ENCODE results near the gene XRCC4.

XRCC4 gene

GRCh38 chr5:83277154-83277553 is 199.8 kb downstream of the XRCC4 start:
- DNase-seq (ENCODE audit: low read depth), result no peak

GRCh38 chr5:83277953-83278352 is 200.6 kb downstream of the XRCC4 start:
- no peak for DNase-seq (ENCODE audit: low read depth)

GRCh38 chr5:83281176-83281575 is 203.8 kb downstream of the XRCC4 start:
- DNase-seq (ENCODE audit: low read depth), result no peak

- DNase-seq (ENCODE audit: low read depth), result peak; percentile 6
These were observed 204.3 kb downstream of the XRCC4 start for GRCh38 chr5:83281658-83282057.

GRCh38 chr5:83283761-83284160 is 206.4 kb downstream of the XRCC4 start:
- DNase-seq (ENCODE audit: low read depth), result no peak

- no peak for DNase-seq (ENCODE audit: low read depth)
These were observed 208.5 kb downstream of the XRCC4 start for GRCh38 chr5:83285661-83286398.

- no peak for DNase-seq (ENCODE audit: low read depth)
These were observed 216.9 kb downstream of the XRCC4 start for GRCh38 chr5:83294246-83294645.

GRCh38 chr5:83299353-83299752 is 222.0 kb downstream of the XRCC4 start:
- DNase-seq (ENCODE audit: low read depth), result no peak

- DNase-seq (ENCODE audit: low read depth), result peak; percentile 95
These were observed 229.4 kb downstream of the XRCC4 start for GRCh38 chr5:83306572-83307241.

- peak; percentile 55 for DNase-seq (ENCODE audit: low read depth)
These were observed 235.3 kb downstream of the XRCC4 start for GRCh38 chr5:83312663-83313062.

GRCh38 chr5:83313436-83313835 is 236.1 kb downstream of the XRCC4 start:
- DNase-seq (ENCODE audit: low read depth), result peak; percentile 77

GRCh38 chr5:83321483-83322055 is 244.2 kb downstream of the XRCC4 start:
- DNase-seq (ENCODE audit: low read depth), result peak; percentile 15

- DNase-seq (ENCODE audit: low read depth), result no peak
These were observed 245.1 kb downstream of the XRCC4 start for GRCh38 chr5:83322273-83322924.

- no peak for DNase-seq (ENCODE audit: low read depth)
These were observed 246.3 kb downstream of the XRCC4 start for GRCh38 chr5:83323557-83324180.

GRCh38 chr5:83331842-83332241 is 254.5 kb downstream of the XRCC4 start:
- no peak for DNase-seq (ENCODE audit: low read depth)

GRCh38 chr5:83337453-83338035 is 260.2 kb downstream of the XRCC4 start:
- DNase-seq (ENCODE audit: low read depth), result peak; percentile 83

GRCh38 chr5:83340511-83340918 is 263.2 kb downstream of the XRCC4 start:
- peak; percentile 23 for DNase-seq (ENCODE audit: low read depth)

- DNase-seq (ENCODE audit: low read depth), result no peak
These were observed 264.5 kb downstream of the XRCC4 start for GRCh38 chr5:83341815-83342334.

GRCh38 chr5:83342465-83342864 is 265.1 kb downstream of the XRCC4 start:
- DNase-seq (ENCODE audit: low read depth), result no peak

GRCh38 chr5:83343299-83343698 is 266.0 kb downstream of the XRCC4 start:
- DNase-seq (ENCODE audit: low read depth), result no peak

GRCh38 chr5:83345423-83345822 is 268.1 kb downstream of the XRCC4 start:
- no peak for DNase-seq (ENCODE audit: low read depth)
